Measurements from ENCODE around the gene TOMT. TPM values are rescaled to one million over a fixed set of nuclear protein-coding genes. Genes with fewer than 3 reads are reported as not detected.
A peak's percentile ranks its signal among the peaks of the same experiment; 100 is the strongest.

The TOMT gene
- total and polyA plus RNA-seq, 2 experiments from 2014 or later, result not detected

DNA sequence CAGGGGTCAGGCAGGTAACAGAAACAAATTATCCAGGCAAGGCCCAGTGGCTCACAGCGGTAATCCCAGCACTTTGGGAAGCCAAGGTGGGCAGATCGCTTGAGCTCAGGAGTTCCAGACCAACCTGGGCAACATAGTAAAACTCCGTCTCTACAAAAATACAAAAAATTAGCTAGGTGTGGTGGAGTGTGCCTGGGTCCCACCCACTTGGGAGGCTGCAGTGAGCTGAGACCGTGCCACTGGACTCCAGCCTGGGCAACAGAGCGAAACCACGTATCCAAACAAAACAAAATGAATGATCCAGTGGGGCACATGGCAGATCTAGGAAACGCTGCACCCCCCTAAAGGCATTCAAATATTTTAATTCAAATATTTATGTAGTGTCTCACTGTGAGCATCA, 35.2 kb upstream of the TOMT start:
- Mint-ChIP-seq H3K27me3 (ENCODE audit: insufficient read depth, low read depth, poor library complexity) (peaks cover 5% of the 10 kb centered on the region), H3K36me3 (ENCODE audit: low read depth) (peaks cover 13% of the 10 kb centered on the region), H3K4me3 (no peak overlapping the region), H3K27ac (peak overlapping the region; percentile 74), H3K9me3 (no peaks in the 10 kb centered on the region), H3K4me1 (peaks cover 32% of the 10 kb centered on the region)
- TF ChIP-seq ZNF462 (CRISPR knock-in tag; IDR thresholded peaks at IDR 0.05) (no peak), EZH2phosphoT487 (IDR thresholded peaks at IDR 0.05; ENCODE audit: unreplicated experiment) (no peak), POLR2AphosphoS5 (IDR thresholded peaks at IDR 0.05; ENCODE audit: low read depth) (no peak), JUNB (IDR thresholded peaks at IDR 0.05; ENCODE audit: unreplicated experiment) (no peak), NANOG (IDR thresholded peaks at IDR 0.05; ENCODE audit: borderline replicate concordance) (no peak), EZH2 (IDR thresholded peaks at IDR 0.05; ENCODE audit: low read depth, unreplicated experiment) (no peak), ZNF114 (CRISPR knock-in tag; IDR thresholded peaks at IDR 0.05) (no peak), CTCF (conservative IDR thresholded peaks at IDR 0.05; ENCODE audit: low read depth in 2 of 2) (no peak), STAT1 (IDR thresholded peaks at IDR 0.05; ENCODE audit: unreplicated experiment) (no peak), ZNF331 (CRISPR knock-in tag; IDR thresholded peaks at IDR 0.05; ENCODE audit: low read depth) (no peak), CREB1 (CRISPR knock-in tag; IDR thresholded peaks at IDR 0.05; ENCODE audit: low read depth) (no peak)
- TF ChIP-seq, protein P1, sequence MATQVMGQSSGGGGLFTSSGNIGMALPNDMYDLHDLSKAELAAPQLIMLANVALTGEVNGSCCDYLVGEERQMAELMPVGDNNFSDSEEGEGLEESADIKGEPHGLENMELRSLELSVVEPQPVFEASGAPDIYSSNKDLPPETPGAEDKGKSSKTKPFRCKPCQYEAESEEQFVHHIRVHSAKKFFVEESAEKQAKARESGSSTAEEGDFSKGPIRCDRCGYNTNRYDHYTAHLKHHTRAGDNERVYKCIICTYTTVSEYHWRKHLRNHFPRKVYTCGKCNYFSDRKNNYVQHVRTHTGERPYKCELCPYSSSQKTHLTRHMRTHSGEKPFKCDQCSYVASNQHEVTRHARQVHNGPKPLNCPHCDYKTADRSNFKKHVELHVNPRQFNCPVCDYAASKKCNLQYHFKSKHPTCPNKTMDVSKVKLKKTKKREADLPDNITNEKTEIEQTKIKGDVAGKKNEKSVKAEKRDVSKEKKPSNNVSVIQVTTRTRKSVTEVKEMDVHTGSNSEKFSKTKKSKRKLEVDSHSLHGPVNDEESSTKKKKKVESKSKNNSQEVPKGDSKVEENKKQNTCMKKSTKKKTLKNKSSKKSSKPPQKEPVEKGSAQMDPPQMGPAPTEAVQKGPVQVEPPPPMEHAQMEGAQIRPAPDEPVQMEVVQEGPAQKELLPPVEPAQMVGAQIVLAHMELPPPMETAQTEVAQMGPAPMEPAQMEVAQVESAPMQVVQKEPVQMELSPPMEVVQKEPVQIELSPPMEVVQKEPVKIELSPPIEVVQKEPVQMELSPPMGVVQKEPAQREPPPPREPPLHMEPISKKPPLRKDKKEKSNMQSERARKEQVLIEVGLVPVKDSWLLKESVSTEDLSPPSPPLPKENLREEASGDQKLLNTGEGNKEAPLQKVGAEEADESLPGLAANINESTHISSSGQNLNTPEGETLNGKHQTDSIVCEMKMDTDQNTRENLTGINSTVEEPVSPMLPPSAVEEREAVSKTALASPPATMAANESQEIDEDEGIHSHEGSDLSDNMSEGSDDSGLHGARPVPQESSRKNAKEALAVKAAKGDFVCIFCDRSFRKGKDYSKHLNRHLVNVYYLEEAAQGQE (IDR thresholded peaks at IDR 0.05; ENCODE audit: unreplicated experiment), result no peak
- Histone ChIP-seq H3K27ac (ENCODE audit: low read depth) (no peak overlapping the region), H3K4me3 (no peak overlapping the region), H3K79me2 (replicated peaks; ENCODE audit: insufficient read depth) (peaks cover 87% of the 10 kb centered on the region), H3K36me3 (ENCODE audit: insufficient read depth) (no peaks in the 10 kb centered on the region; the same call in 1 of the 2 replicates), H4K20me1 (replicated peaks; ENCODE audit: insufficient read depth) (peaks cover 33% of the 10 kb centered on the region), H3K9me2 (ENCODE audit: insufficient read depth) (no peaks in the 10 kb centered on the region), H3F3A (replicated peaks; ENCODE audit: low read depth) (no peaks in the 10 kb centered on the region), H3K4me2 (no peak overlapping the region), H3K27me3 (ENCODE audit: insufficient read depth) (no peaks in the 10 kb centered on the region), H3K4me1 (ENCODE audit: insufficient read depth) (peaks cover 13% of the 10 kb centered on the region; the same call in 1 of the 2 replicates), H2AFZ (no peak overlapping the region)
- DNase-seq (ENCODE audit: low spot score), result no peak
- ATAC-seq, result no peak

Measured in GM23338 (cell line).